GM21360 (cell line): ENCODE results near the gene SPTLC2.

ENCODE experiments used
- ATAC-seq: cut with Tn5 transposase; IDR thresholded peaks from one replicate; pipeline ENCODE4 v1.9.1; 2021; ENCODE audit warnings: mild to moderate bottlenecking, moderate library complexity; ENCODE audit not compliant: unreplicated experiment

The SPTLC2 gene

GRCh38 chr14:77474479-77475177 is 141.8 kb downstream of the SPTLC2 start:
- ATAC-seq: no peak

- ATAC-seq: no peak
Measured at GRCh38 chr14:77473921-77474320, 142.5 kb downstream of the SPTLC2 start.

GRCh38 chr14:77470224-77470870 is 146.1 kb downstream of the SPTLC2 start:
- no peak for ATAC-seq

GRCh38 chr14:77469539-77469938 is 146.9 kb downstream of the SPTLC2 start:
- no peak for ATAC-seq

GRCh38 chr14:77469067-77469505 is 147.4 kb downstream of the SPTLC2 start:
- no peak for ATAC-seq

GRCh38 chr14:77467801-77468200 is 148.6 kb downstream of the SPTLC2 start:
- no peak for ATAC-seq

- no peak for ATAC-seq
Measured at GRCh38 chr14:77459072-77459723, 157.2 kb downstream of the SPTLC2 start.

GRCh38 chr14:77458249-77458950 is 158.0 kb downstream of the SPTLC2 start:
- peak; percentile 11 for ATAC-seq

- peak; percentile 86 for ATAC-seq
Measured at GRCh38 chr14:77457522-77458248, 158.8 kb downstream of the SPTLC2 start, which contains the start of the genes AHSA1 and VIPAS39. AHSA1 (plus strand) TSS chr14:77458093; CDS start chr14:77458190, 97 bp downstream. VIPAS39 (minus strand) TSS chr14:77457601; CDS start chr14:77454102, 3,499 bp downstream.

GRCh38 chr14:77457115-77457521 is 159.3 kb downstream of the SPTLC2 start:
- peak; percentile 11 for ATAC-seq
